GM19328 (cell line): ENCODE measurements around the gene AKT3.
"Not testable (repeated sequence)": the region's sequence is repeated elsewhere in the genome, so short reads cannot be mapped to it uniquely, and the experiment has no call there.

Source experiments
- ATAC-seq: cut with Tn5 transposase; IDR thresholded peaks from one replicate; pipeline ENCODE4 v1.9.1; 2021; ENCODE audit warnings: mild to moderate bottlenecking, moderate library complexity; ENCODE audit not compliant: unreplicated experiment

Gene AKT3

DNA sequence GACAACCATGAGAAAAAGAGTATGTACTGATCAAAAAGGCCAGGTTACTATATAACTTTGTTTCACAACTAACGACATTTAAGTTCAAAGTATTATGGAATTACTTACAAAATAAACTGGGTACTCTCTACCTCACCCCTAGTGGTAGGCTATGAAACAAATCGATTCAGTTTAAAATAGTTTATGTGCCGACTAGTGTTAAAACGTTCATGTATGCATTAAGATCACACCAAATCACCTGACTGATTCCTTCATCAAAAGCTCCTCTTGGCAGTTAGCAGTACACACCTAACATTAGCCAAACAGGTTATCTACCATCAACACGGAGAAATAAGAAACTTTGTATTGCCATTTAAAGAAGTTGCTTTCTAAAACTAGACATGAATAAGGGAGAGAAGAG lies 137.1 kb downstream of the AKT3 start:
- no peak for ATAC-seq

- no peak for ATAC-seq
These were observed 137.8 kb downstream of the AKT3 start for GRCh38 chr1:243712242-243712641.

GRCh38 chr1:243710467-243710866 lies 139.6 kb downstream of the AKT3 start:
- no peak for ATAC-seq

DNA sequence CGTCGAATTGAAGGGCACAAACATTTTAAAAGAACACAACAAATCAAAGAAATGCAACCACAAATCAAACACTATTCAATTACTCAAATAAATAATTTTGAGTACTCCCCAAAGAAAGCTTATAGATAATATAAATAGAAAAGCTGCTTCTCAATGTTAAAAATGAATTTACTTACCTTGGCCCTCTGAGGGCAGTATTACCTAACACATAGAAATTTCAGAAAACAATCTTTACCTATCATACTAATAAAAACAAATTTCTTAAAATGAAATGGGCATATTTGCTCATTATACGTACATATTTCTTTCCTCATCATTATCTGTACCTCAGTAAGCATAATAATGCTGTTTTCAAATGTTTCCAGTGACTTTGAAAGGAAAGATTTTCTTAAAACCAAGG lies 141.8 kb downstream of the AKT3 start:
- ATAC-seq = no peak

GRCh38 chr1:243706563-243706962 lies 143.5 kb downstream of the AKT3 start:
- ATAC-seq = no peak

GRCh38 chr1:243705585-243705984 lies 144.5 kb downstream of the AKT3 start:
- ATAC-seq = no peak

GRCh38 chr1:243701872-243702271 lies 148.2 kb downstream of the AKT3 start:
- no peak for ATAC-seq

DNA sequence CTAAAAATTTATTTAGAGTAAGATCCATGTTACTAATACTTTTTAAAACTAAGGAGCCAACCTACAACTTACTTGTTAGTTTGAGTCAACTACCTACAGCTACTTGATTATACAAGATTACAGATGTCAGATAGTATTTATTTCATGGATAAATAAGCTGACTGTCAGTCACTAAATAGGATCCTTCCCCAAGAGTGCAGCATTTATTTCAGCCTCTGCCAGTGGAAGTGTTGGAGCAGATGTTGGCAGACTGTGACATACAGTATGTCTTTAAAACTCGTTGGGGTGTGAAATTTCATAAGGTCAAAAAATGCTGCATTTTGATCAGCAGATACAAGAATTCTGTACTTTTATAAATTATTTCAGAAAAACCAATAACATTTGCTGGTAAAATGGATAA lies 156.2 kb downstream of the AKT3 start:
- ATAC-seq = no peak

DNA sequence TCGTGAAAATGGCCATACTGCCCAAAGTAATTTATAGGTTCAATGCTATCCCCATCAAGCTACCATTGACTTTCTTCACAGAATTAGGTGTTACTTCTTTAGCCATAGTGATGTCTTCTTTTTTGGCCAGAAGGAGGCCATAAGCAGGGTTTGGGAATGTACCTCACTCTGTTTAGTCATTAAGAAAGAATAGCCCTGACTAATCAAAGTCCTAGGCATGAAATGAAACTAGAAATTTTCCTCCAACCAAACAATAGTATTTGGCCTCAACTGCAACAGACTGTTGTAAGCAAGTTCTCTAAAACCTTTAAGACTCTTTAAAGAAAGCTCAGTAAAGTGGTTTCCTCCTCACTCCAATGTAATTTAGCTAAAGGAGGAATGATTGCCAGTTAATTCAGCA lies 163.9 kb downstream of the AKT3 start:
- no peak for ATAC-seq

DNA sequence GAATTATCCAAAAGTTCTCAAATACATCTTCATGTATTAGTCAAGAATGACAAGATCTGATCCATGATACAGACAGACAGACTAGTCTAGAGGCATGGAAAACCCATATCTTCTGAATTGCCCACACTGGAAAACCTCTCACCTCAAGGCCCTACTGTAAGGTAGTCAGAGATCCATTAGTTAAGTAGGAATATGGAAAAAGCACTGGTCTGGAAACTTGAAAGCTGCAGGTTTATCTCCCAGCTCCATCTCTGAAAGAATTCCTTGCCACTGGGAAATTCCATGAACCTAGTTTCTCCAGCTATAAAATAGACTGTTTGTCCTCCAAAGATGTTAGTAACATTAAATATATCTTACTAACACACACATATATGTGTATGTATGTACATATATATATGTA lies 169.2 kb downstream of the AKT3 start:
- ATAC-seq = no peak

DNA sequence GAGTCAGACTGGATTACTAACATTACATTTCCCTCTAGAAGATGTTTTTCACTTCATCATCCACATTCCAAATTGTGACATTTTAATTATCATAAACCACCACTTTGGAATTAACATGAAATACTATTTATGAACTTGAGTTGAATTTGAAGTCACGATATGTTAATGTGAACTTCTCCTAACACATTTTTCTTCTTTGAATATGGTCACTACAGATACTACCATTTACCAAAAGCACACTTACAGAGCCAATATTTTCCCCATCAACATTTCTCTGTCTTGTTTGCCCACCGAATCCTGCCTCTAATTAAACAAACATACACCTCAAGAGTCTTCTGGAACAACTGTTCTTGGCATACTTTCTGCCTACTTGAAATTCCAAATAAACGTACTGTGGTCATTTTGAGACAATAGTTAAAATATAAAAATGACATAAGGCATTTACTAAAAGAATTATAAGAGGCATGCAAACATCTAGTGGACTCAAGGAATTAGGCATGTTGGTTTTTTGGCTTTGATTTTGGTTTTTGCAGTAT lies 177.4 kb downstream of the AKT3 start:
- ATAC-seq = no peak

DNA sequence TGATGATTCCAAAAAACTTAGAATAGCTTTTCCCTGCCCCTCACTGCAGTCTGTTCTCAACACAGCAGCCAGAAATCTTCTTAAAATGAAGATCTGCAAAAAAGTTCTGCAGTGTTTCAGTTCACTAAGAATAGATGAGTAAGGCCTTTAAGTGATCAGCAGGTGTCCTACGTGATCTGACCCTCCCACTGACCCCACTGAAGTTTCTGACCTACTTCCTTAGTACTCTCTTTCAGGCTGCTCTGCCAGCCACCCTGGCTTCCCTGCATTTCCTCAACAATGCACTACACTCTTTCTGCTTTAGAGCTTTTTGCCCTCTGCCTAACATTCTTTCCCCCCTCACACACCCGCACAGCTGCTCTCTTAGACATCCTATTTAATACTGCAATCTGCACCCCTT lies 182.5 kb downstream of the AKT3 start:
- ATAC-seq = no peak

DNA sequence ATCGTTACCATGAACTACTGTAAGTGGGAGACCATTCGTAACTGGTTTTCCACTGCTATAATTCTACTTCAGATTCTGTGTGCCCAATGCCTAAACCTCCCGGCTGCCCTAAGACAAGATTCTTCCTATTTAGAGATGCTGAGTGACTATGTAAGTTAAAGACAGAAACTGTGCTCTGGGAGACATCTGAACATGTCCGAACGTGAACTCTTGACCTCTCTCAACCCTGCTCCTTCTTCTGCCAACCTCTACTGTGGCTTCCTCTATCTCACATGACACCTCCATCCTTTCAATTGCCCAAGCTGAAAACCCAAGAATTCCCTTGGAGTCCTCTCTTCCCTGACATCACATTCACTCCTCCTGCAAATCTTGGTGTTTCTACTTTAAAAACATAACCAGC lies 182.9 kb downstream of the AKT3 start:
- no peak for ATAC-seq

- ATAC-seq = no peak
These were observed 186.4 kb downstream of the AKT3 start for GRCh38 chr1:243663651-243664050.

DNA sequence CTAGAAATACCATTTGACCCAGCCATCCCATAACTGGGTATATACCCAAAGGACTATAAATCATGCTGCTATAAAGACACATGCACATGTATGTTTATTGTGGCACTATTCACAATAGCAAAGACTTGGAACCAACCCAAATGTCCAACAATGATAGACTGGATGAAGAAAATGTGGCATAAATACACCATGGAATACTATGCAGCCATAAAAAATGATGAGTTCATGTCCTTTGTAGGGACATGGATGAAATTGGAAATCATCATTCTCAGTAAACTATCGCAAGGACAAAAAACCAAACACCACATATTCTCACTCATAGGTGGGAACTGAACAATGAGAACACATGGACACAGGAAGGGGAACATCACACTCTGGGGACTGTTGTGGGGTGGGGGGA lies 187.9 kb downstream of the AKT3 start:
- ATAC-seq = not testable (repeated sequence)

- ATAC-seq = no peak
These were observed 191.4 kb downstream of the AKT3 start for GRCh38 chr1:243658594-243659105.

DNA sequence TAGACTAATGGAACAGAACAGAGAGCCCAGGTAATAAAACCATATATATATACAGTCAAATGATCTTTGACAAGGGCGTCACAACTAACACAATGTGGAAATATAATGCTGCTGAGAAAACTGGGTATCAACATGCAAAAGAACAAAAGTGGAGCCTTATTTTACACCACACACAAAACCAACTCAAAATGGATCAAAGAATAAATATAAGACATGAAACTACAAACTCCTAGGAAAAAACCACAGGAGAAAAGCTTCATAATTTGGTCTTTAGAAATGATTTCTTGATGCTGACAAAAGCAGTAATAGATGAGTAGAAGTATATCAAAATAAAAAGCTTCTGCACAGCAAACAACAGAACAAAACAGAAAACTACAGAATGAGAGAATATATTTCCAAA lies 192.2 kb downstream of the AKT3 start:
- ATAC-seq = no peak

- not testable (repeated sequence) for ATAC-seq
These were observed 200.5 kb downstream of the AKT3 start for GRCh38 chr1:243649530-243649929.

GRCh38 chr1:243646841-243647240 lies 203.2 kb downstream of the AKT3 start:
- no peak for ATAC-seq

- ATAC-seq = no peak
These were observed 204.8 kb downstream of the AKT3 start for GRCh38 chr1:243645281-243645680.

GRCh38 chr1:243642936-243643335 lies 207.1 kb downstream of the AKT3 start:
- no peak for ATAC-seq

DNA sequence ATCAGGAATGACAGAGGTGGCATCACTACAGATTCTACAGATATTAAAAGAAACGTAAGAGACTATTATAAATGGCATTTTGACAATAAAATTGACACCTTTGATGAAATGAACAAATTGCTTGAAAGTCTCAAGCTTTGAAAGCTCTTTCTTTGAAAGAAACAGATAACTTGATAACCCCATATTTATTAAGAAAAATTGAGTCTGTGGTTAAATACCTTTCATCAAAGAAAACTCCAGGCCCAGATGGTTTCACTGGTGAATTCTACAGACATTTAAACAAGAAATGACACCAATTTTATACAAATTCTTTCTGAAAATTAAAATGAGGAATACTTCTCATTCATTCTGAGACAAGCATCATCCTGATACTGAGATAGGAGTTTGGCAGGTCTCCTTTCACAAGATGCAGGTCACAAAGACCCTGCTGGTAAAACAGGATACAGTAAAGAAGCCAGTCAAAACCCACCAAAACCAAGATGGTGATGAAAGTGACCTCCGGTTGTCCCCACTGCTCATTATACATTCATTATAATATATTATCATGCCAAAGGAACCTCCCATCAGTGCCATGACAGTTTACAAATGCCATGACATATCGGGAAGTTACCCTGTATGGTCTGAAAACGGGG lies 210.9 kb downstream of the AKT3 start:
- ATAC-seq = no peak

DNA sequence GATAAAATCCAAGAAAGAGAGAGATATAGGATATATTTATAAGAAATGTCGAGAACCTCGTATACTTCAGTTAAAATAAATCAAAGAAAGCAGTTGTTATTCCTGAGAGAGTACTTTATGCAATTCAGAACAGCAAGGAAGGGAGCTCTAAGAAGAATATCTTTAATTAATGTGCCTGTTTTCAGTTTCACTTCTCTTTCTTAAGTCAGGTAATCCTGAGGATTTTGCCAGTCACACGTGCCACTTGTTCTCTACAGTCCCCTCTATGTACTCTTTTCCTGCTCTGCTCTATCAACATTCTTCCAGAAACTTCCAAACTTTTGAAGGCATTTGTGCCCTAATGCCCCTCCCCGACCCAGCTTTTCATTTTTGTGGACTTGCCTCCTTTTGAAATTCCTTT lies 211.9 kb downstream of the AKT3 start:
- no peak for ATAC-seq
